HCT116 (cell line): ENCODE data around the gene NIM1K. TPM values are rescaled to one million over a fixed set of nuclear protein-coding genes. Genes with fewer than 3 reads are reported as not detected.

ENCODE experiments used
- ATAC-seq: fragments of 200-7000 bp; cut with Tn5 transposase; 2 replicates; pipeline ENCODE4 v1.9.1; 2020; ENCODE audit warnings: mild to moderate bottlenecking, moderate library complexity
- BruUV-seq: library from RNA; stranded (reverse); fragments of 400-500 nt; replicated peaks from 2 replicates; lab custom pipeline; 2021; lab: Mats Ljungman, UMichigan
- CTCF ChIA-PET: fragments of 300-600 bp; sonication (Branson Sonifier 250); formaldehyde crosslinking; loops from one replicate; lab custom pipeline; 2021; ENCODE audit warnings: antibody characterized with exemption; lab: Charles Lee
- POLR2A ChIA-PET: fragments of 300-600, 350-600 bp; sonication (Branson Sonifier 250); formaldehyde crosslinking; loops from one replicate; lab custom pipeline; 2021; ENCODE audit warnings: antibody characterized with exemption; lab: Charles Lee
- RAD21 ChIA-PET, 2 experiments: fragments of 300-600 bp; sonication (Branson Sonifier 250); formaldehyde crosslinking; loops; one replicate each; lab custom pipeline; 2023; ENCODE audit warnings: low total read pairs in 2 of 2; ENCODE audit not compliant: uncharacterized antibody in 2 of 2, unreplicated experiment in 2 of 2, low non-redundant PET in 1 of 2; lab: Charles Lee
- DNase-seq: peaks from one replicate; pipeline ENCODE4 v3.0.0-alpha.2; 2010; ENCODE audit warnings: low read depth, low spot score
- H2AFZ ChIP-seq: fragments of 200-600 bp; shearing (Covaris generic), sonication (generic); 2 replicates; pipeline ENCODE4 v1.6.1; 2017; ENCODE audit warnings: low read depth, mixed run types, mixed read lengths, antibody characterized with exemption, low read length; ENCODE audit not compliant: poor library complexity, severe bottlenecking
- H3K27ac ChIP-seq: 2 replicates; pipeline ENCODE4 v1.5.1; 2012; ENCODE audit warnings: low read depth, low read length
- H3K27me3 ChIP-seq: fragments of 200-600 bp; sonication (generic); 2 replicates; pipeline ENCODE4 v1.6.1; 2016; ENCODE audit warnings: mixed run types, low read length, mixed read lengths; ENCODE audit not compliant: insufficient read depth
- H3K36me3 ChIP-seq, 2 experiments: fragments of 200-500 bp in 1 of 2; fragments of 200-600 bp in 1 of 2; sonication (Bioruptor generic) in 1 of 2; sonication (generic) in 1 of 2; 2 replicates each; pipeline versions ENCODE4 v1.5.1 to v1.6.1; 2014 to 2016; ENCODE audit warnings: low read length in 2 of 2, inconsistent platforms in 1 of 2, mixed read lengths in 1 of 2, mixed run types in 1 of 2; ENCODE audit not compliant: insufficient read depth in 2 of 2, control insufficient read depth in 1 of 2
- H3K4me1 ChIP-seq, 2 experiments: fragments of 200-600 bp in 1 of 2; sonication (generic) in 1 of 2; 2 replicates each; pipeline versions ENCODE4 v1.5.1 to v1.6.1; 2012 to 2017; ENCODE audit warnings: low read length in 2 of 2, inconsistent platforms in 1 of 2, mild to moderate bottlenecking in 1 of 2, mixed read lengths in 1 of 2, mixed run types in 1 of 2, moderate library complexity in 1 of 2; ENCODE audit not compliant: insufficient read depth in 2 of 2, control insufficient read depth in 1 of 2
- H3K4me2 ChIP-seq: fragments of 200-600 bp; sonication (generic); 2 replicates; pipeline ENCODE4 v1.6.1; 2017; ENCODE audit warnings: mixed run types, low read length, mixed read lengths
- H3K4me3 ChIP-seq, 2 experiments: fragments of 200-600 bp in 1 of 2; sonication (generic) in 1 of 2; replicated peaks in 1 of 2; 2 replicates each; pipeline ENCODE4 v1.5.1; 2011 to 2016; ENCODE audit warnings: low read length in 2 of 2, control low read depth in 1 of 2, low read depth in 1 of 2, mild to moderate bottlenecking in 1 of 2, mixed read lengths in 1 of 2, mixed run types in 1 of 2
- H3K79me2 ChIP-seq: fragments of 200-600 bp; sonication (generic); 2 replicates; pipeline ENCODE4 v1.6.1; 2017; ENCODE audit warnings: mild to moderate bottlenecking, mixed run types, low read length, moderate library complexity, mixed read lengths; ENCODE audit not compliant: insufficient read depth
- H3K9ac ChIP-seq: fragments of 200-600 bp; sonication (generic); 2 replicates; pipeline ENCODE4 v1.6.1; 2016; ENCODE audit warnings: low read length, mixed read lengths
- H3K9me2 ChIP-seq: fragments of 200-600 bp; sonication (generic), shearing (Covaris generic); 2 replicates; pipeline ENCODE4 v1.6.1; 2017; ENCODE audit warnings: mixed run types, mild to moderate bottlenecking, moderate library complexity; ENCODE audit not compliant: insufficient read depth
- H3K9me3 ChIP-seq, 2 experiments: fragments of 200-500 bp in 1 of 2; fragments of 200-600 bp in 1 of 2; sonication (Bioruptor generic) in 1 of 2; sonication (generic) in 1 of 2; 2 replicates each; pipeline ENCODE4 v1.6.1; 2014 to 2017; ENCODE audit warnings: low read length in 2 of 2, mixed read lengths in 2 of 2, inconsistent platforms in 1 of 2, low read depth in 1 of 2, mild to moderate bottlenecking in 1 of 2, mixed run types in 1 of 2, moderate library complexity in 1 of 2; ENCODE audit not compliant: control insufficient read depth in 1 of 2, insufficient read depth in 1 of 2
- H4K20me1 ChIP-seq: fragments of 200-600 bp; sonication (generic), shearing (Covaris generic); 2 replicates; pipeline ENCODE4 v1.6.1; 2017; ENCODE audit warnings: mixed run types, mild to moderate bottlenecking, moderate library complexity; ENCODE audit not compliant: insufficient read depth
- ATF3 ChIP-seq: IDR thresholded peaks from 2 replicates; pipeline ENCODE4 v1.6.1; 2012
- CBX3 ChIP-seq: IDR thresholded peaks from 2 replicates; pipeline ENCODE4 v1.6.1; 2012; ENCODE audit warnings: low read depth
- CEBPB ChIP-seq: IDR thresholded peaks from 2 replicates; pipeline ENCODE4 v1.6.1; 2012; ENCODE audit warnings: low read depth
- CTCF ChIP-seq, 3 experiments: fragments of 200-600 bp in 1 of 3; sonication (generic) in 1 of 3; IDR thresholded peaks in 2 of 3; conservative IDR thresholded peaks in 1 of 3; 2 replicates each; pipeline ENCODE4 v1.5.1; 2012 to 2017; ENCODE audit warnings: low read depth in 2 of 3, low read length in 2 of 3, antibody characterized with exemption in 1 of 3, borderline replicate concordance in 1 of 3, control low read depth in 1 of 3, mild to moderate bottlenecking in 1 of 3, mixed read lengths in 1 of 3, mixed run types in 1 of 3, moderate library complexity in 1 of 3; ENCODE audit not compliant: insufficient read depth in 1 of 3
- EGR1 ChIP-seq: IDR thresholded peaks from 2 replicates; pipeline ENCODE4 v1.6.1; 2012; ENCODE audit warnings: low read depth
- ELF1 ChIP-seq: IDR thresholded peaks from 2 replicates; pipeline ENCODE4 v1.6.1; 2012; ENCODE audit warnings: low read depth, borderline replicate concordance
- EZH2 ChIP-seq: fragments of 200-600 bp; sonication (generic); IDR thresholded peaks from 2 replicates; pipeline ENCODE4 v1.6.1; 2017; ENCODE audit warnings: antibody characterized with exemption, mixed run types
- EZH2phosphoT487 ChIP-seq: fragments of 200-600 bp; IDR thresholded peaks from 2 replicates; pipeline ENCODE4 v1.6.1; 2018; ENCODE audit warnings: antibody characterized with exemption, borderline replicate concordance
- JUND ChIP-seq: IDR thresholded peaks from 2 replicates; pipeline ENCODE4 v1.6.1; 2012
- MAX ChIP-seq: IDR thresholded peaks from 2 replicates; pipeline ENCODE4 v1.6.1; 2012
- POLR2A ChIP-seq: IDR thresholded peaks from 2 replicates; pipeline ENCODE4 v1.7.0; 2011; ENCODE audit warnings: borderline replicate concordance; ENCODE audit not compliant: insufficient read depth, insufficient read length; ENCODE audit errors: extremely low read depth
- RAD21 ChIP-seq: IDR thresholded peaks from 2 replicates; pipeline ENCODE4 v1.6.1; 2012; ENCODE audit warnings: low read depth, mild to moderate bottlenecking
- REST ChIP-seq: IDR thresholded peaks from 2 replicates; pipeline ENCODE4 v1.6.1; 2012; ENCODE audit warnings: low read depth
- SP1 ChIP-seq: IDR thresholded peaks from 2 replicates; pipeline ENCODE4 v1.6.1; 2012; ENCODE audit warnings: low read depth
- SRF ChIP-seq: IDR thresholded peaks from 2 replicates; pipeline ENCODE4 v1.6.1; 2012; ENCODE audit warnings: low read depth
- TCF7L2 ChIP-seq: IDR thresholded peaks from 2 replicates; pipeline ENCODE4 v1.7.0; 2011; ENCODE audit warnings: borderline replicate concordance, inconsistent platforms; ENCODE audit not compliant: insufficient read depth, insufficient read length; ENCODE audit errors: extremely low read depth
- YY1 ChIP-seq: IDR thresholded peaks from 2 replicates; pipeline ENCODE4 v1.6.1; 2011; ENCODE audit warnings: low read length, low read depth, moderate library complexity, mild to moderate bottlenecking; ENCODE audit not compliant: insufficient replicate concordance; ENCODE audit errors: extremely low read depth
- ZFX ChIP-seq: fragments of 450-650 bp; IDR thresholded peaks from 2 replicates; pipeline ENCODE4 v1.6.1; 2017
- ZNF274 ChIP-seq: fragments of 200-500 bp; sonication (Bioruptor generic); IDR thresholded peaks from 2 replicates; pipeline ENCODE4 v1.6.1; 2014; ENCODE audit warnings: mild to moderate bottlenecking, low read depth, low read length, inconsistent platforms
- intact Hi-C: fragments of 100-400 bp; cut with micrococcal nuclease; formaldehyde crosslinking; loops from 2 replicates; pipeline ENCODE4 v1.10.0; 2022
- total RNA-seq: library from RNA; stranded (reverse); gene quantifications from one replicate; pipeline ENCODE4 v1.2.1, GENCODE V29; 2021; ENCODE audit not compliant: unreplicated experiment
- TF ChIP-seq, protein P1 (sequence below): IDR thresholded peaks from 2 replicates; pipeline ENCODE4 v1.6.1; 2011; ENCODE audit warnings: mild to moderate bottlenecking, low read length, moderate library complexity; ENCODE audit not compliant: insufficient replicate concordance; ENCODE audit errors: extremely low read depth

NIM1K gene
- total RNA-seq, 1 experiment from 2014 or later, result 0.44 TPM

DNA sequence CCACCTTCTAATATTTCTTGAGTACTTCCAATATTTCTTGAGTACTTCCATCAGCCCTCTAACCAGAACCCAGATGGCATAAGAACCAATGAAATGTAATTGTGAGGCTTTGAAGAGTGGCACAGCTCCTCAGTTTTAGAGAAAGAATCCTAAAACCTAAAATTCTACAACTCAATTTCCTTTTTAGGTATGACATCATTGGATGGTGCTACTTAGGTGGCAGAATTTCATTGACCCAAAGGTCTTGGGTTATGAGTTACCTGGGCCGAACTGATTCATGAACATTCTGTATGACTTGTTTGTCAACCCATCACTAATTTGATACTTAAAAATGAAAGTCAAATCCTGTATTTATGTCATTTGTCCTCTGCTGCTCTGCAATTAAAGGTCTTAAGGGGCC, 108.1 kb downstream of the NIM1K start:
- Histone ChIP-seq H3K79me2 (peaks cover 46% of the 10 kb centered on the region), H3K9me3 (no peaks in the 10 kb centered on the region), H3K4me3 (no peak overlapping the region), H3K27me3 (no peaks in the 10 kb centered on the region), H3K27ac (no peak overlapping the region), H2AFZ (no peak overlapping the region), H3K4me1 (no peaks in the 10 kb centered on the region), H3K4me2 (no peak overlapping the region), H3K9me2 (no peaks in the 10 kb centered on the region), H3K36me3 (peaks cover 20 to 23% of the 10 kb centered on the region in 2 experiments), H3K9ac (no peak overlapping the region), H4K20me1 (no peaks in the 10 kb centered on the region)
- ChIA-PET RAD21 (no interaction called here), CTCF (no interaction called here), POLR2A (no interaction called here)
- DNase-seq (no peak), ATAC-seq (no peak)
- no TSS peak for BruUV-seq
- intact Hi-C loops, result loop anchor here (10.0 kb wide), 1 partner anchor 385 kb away; no protein-coding TSS in a partner anchor
- TF ChIP-seq MAX (no peak), EGR1 (no peak), ATF3 (no peak), ZFX (no peak), REST (no peak), CBX3 (no peak), RAD21 (no peak), SRF (no peak), SP1 (no peak), POLR2A (no peak), ELF1 (no peak), CEBPB (no peak), YY1 (no peak), JUND (no peak), TCF7L2 (no peak), EZH2 (no peak), ZNF274 (no peak), EZH2phosphoT487 (no peak), CTCF (IDR thresholded peaks at IDR 0.05 in 2 of 3, conservative IDR thresholded peaks at IDR 0.05 in 1 of 3; ENCODE audit: borderline replicate concordance in 1 of 3, insufficient read depth in 1 of 3, low read depth in 2 of 3, low read length in 2 of 3) (no peak)
- TF ChIP-seq, protein P1, sequence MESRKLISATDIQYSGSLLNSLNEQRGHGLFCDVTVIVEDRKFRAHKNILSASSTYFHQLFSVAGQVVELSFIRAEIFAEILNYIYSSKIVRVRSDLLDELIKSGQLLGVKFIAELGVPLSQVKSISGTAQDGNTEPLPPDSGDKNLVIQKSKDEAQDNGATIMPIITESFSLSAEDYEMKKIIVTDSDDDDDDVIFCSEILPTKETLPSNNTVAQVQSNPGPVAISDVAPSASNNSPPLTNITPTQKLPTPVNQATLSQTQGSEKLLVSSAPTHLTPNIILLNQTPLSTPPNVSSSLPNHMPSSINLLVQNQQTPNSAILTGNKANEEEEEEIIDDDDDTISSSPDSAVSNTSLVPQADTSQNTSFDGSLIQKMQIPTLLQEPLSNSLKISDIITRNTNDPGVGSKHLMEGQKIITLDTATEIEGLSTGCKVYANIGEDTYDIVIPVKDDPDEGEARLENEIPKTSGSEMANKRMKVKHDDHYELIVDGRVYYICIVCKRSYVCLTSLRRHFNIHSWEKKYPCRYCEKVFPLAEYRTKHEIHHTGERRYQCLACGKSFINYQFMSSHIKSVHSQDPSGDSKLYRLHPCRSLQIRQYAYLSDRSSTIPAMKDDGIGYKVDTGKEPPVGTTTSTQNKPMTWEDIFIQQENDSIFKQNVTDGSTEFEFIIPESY, result no peak
